Iris pigment epithelial cell (primary cell): ENCODE measurements around the gene TOMT.

Experiments
- DNase-seq: peaks from one replicate; pipeline ENCODE4 v3.0.0-alpha.2; 2011; ENCODE audit warnings: low read depth

Gene TOMT

GRCh38 chr11:72105888-72106287, at the start of gene TOMT:
TSS of gene TOMT (plus strand) at chr11:72105924. CDS start at chr11:72105952, 28 bp downstream.
- no peak for DNase-seq

GRCh38 chr11:72058416-72059034, 47.2 kb upstream of the TOMT start:
- peak; percentile 25 for DNase-seq

GRCh38 chr11:72061739-72062396, 43.9 kb upstream of the TOMT start:
- DNase-seq: no peak

- DNase-seq: no peak
Measured at GRCh38 chr11:72066855-72067254, 38.9 kb upstream of the TOMT start.

GRCh38 chr11:72067266-72067665, 38.5 kb upstream of the TOMT start:
- DNase-seq: no peak

GRCh38 chr11:72067676-72068075, 38.0 kb upstream of the TOMT start:
- DNase-seq: no peak

GRCh38 chr11:72069200-72069599, 36.5 kb upstream of the TOMT start:
- peak; percentile 50 for DNase-seq

- peak; percentile 86 for DNase-seq
Measured at GRCh38 chr11:72069787-72070251, 35.9 kb upstream of the TOMT start.

- no peak for DNase-seq
Measured at GRCh38 chr11:72070491-72070890, 35.2 kb upstream of the TOMT start.

- peak; percentile 85 for DNase-seq
Measured at GRCh38 chr11:72072348-72072747, 33.4 kb upstream of the TOMT start.

- DNase-seq: peak; percentile 21
Measured at GRCh38 chr11:72075109-72075508, 30.6 kb upstream of the TOMT start.

GRCh38 chr11:72075756-72076155, 30.0 kb upstream of the TOMT start:
- no peak for DNase-seq

GRCh38 chr11:72078477-72078876, 27.2 kb upstream of the TOMT start:
- DNase-seq: peak; percentile 57

GRCh38 chr11:72079819-72080325, 25.9 kb upstream of the TOMT start:
- DNase-seq: no peak

GRCh38 chr11:72080326-72081183, 25.2 kb upstream of the TOMT start, which contains the start of the genes LRRC51 and NUMA1:
TSS of gene LRRC51 (plus strand) at chr11:72080850. CDS start at chr11:72089084, 8,234 bp downstream.
TSS of gene NUMA1 (minus strand) at chr11:72080542. CDS start at chr11:72035943, 44,599 bp downstream.
- peak; percentile 100 for DNase-seq

- DNase-seq: no peak
Measured at GRCh38 chr11:72081184-72081644, 24.5 kb upstream of the TOMT start.

- DNase-seq: no peak
Measured at GRCh38 chr11:72081821-72082453, 23.8 kb upstream of the TOMT start.

GRCh38 chr11:72083414-72083813, 22.3 kb upstream of the TOMT start:
- DNase-seq: no peak

GRCh38 chr11:72084076-72084475, 21.6 kb upstream of the TOMT start:
- no peak for DNase-seq

GRCh38 chr11:72084965-72085364, 20.8 kb upstream of the TOMT start:
- no peak for DNase-seq

GRCh38 chr11:72085621-72086351, 19.9 kb upstream of the TOMT start:
- DNase-seq: no peak
